Measurements from ENCODE around the gene GLCCI1. TPM values are rescaled to one million over a fixed set of nuclear protein-coding genes. Genes with fewer than 3 reads are reported as not detected.

The GLCCI1 gene
- total and polyA plus RNA-seq, 10 of the 15 experiments (the other 5 are each of a cell fraction or from before 2014, with no cell fraction given), result 12.6 to 92.0 (median 27.6) TPM

DNA sequence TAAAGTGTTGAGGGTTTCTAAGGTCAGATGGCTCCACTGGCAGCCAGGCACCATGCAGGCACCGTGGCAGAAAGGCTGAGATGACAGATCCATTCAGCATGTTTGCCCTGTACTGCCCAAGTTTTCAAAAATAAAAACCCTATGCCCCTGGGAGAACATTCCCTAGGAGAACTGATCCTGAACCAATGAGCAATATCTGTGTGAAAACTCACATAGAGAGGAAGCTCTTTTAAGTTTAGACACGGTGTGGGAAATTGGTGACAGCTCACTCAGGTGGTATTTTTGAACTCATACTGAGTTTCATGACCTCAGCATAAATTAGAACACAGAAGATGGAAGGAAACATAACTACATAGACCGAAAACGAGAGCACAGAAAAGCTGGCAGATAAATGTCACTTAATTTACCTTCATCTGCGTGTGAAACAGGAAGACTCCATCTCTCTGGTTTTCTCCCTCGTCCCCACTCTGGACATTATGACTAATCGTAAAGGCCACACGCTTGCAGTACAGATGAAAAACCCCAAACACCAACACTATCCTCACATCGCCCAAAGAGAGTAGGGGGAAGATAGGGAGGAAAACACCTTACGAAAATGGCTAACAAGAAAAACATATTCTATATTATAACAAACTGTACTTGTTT lies 165.6 kb downstream of the GLCCI1 start (continued):
- peak in 1 of 2 experiments; percentile 35; a peak in 1 of 3 replicates for TF ChIP-seq EGR1 (IDR thresholded peaks at IDR 0.05; ENCODE audit: borderline replicate concordance in 1 of 2, low read depth in 2 of 2, low read length in 2 of 2)
- TF ChIP-seq, protein P1, sequence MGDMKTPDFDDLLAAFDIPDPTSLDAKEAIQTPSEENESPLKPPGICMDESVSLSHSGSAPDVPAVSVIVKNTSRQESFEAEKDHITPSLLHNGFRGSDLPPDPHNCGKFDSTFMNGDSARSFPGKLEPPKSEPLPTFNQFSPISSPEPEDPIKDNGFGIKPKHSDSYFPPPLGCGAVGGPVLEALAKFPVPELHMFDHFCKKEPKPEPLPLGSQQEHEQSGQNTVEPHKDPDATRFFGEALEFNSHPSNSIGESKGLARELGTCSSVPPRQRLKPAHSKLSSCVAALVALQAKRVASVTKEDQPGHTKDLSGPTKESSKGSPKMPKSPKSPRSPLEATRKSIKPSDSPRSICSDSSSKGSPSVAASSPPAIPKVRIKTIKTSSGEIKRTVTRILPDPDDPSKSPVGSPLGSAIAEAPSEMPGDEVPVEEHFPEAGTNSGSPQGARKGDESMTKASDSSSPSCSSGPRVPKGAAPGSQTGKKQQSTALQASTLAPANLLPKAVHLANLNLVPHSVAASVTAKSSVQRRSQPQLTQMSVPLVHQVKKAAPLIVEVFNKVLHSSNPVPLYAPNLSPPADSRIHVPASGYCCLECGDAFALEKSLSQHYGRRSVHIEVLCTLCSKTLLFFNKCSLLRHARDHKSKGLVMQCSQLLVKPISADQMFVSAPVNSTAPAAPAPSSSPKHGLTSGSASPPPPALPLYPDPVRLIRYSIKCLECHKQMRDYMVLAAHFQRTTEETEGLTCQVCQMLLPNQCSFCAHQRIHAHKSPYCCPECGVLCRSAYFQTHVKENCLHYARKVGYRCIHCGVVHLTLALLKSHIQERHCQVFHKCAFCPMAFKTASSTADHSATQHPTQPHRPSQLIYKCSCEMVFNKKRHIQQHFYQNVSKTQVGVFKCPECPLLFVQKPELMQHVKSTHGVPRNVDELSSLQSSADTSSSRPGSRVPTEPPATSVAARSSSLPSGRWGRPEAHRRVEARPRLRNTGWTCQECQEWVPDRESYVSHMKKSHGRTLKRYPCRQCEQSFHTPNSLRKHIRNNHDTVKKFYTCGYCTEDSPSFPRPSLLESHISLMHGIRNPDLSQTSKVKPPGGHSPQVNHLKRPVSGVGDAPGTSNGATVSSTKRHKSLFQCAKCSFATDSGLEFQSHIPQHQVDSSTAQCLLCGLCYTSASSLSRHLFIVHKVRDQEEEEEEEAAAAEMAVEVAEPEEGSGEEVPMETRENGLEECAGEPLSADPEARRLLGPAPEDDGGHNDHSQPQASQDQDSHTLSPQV (IDR thresholded peaks at IDR 0.05), result peak; percentile 11; the same call in 1 of the 2 replicates
- peak; percentile 94 for TF ChIP-seq BCL11A (IDR thresholded peaks at IDR 0.05; ENCODE audit: low read depth, low read length)
- TF ChIP-seq MTA2 (IDR thresholded peaks at IDR 0.05; ENCODE audit: low read depth), result peak; percentile 94
- TF ChIP-seq YBX1 (IDR thresholded peaks at IDR 0.05), result no peak
- TF ChIP-seq, protein P2, sequence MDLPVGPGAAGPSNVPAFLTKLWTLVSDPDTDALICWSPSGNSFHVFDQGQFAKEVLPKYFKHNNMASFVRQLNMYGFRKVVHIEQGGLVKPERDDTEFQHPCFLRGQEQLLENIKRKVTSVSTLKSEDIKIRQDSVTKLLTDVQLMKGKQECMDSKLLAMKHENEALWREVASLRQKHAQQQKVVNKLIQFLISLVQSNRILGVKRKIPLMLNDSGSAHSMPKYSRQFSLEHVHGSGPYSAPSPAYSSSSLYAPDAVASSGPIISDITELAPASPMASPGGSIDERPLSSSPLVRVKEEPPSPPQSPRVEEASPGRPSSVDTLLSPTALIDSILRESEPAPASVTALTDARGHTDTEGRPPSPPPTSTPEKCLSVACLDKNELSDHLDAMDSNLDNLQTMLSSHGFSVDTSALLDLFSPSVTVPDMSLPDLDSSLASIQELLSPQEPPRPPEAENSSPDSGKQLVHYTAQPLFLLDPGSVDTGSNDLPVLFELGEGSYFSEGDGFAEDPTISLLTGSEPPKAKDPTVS (IDR thresholded peaks at IDR 0.05; ENCODE audit: low read depth, low read length), result peak; percentile 34; the same call in 1 of the 2 replicates
- TF ChIP-seq, protein P3, sequence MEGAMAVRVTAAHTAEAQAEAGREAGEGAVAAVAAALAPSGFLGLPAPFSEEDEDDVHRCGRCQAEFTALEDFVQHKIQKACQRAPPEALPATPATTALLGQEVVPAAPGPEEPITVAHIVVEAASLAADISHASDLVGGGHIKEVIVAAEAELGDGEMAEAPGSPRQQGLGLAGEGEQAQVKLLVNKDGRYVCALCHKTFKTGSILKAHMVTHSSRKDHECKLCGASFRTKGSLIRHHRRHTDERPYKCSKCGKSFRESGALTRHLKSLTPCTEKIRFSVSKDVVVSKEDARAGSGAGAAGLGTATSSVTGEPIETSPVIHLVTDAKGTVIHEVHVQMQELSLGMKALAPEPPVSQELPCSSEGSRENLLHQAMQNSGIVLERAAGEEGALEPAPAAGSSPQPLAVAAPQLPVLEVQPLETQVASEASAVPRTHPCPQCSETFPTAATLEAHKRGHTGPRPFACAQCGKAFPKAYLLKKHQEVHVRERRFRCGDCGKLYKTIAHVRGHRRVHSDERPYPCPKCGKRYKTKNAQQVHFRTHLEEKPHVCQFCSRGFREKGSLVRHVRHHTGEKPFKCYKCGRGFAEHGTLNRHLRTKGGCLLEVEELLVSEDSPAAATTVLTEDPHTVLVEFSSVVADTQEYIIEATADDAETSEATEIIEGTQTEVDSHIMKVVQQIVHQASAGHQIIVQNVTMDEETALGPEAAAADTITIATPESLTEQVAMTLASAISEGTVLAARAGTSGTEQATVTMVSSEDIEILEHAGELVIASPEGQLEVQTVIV (IDR thresholded peaks at IDR 0.05; ENCODE audit: borderline replicate concordance, partially characterized antibody), result no peak
- peak; percentile 78 for TF ChIP-seq NBN (IDR thresholded peaks at IDR 0.05)
- TF ChIP-seq SREBF1 (IDR thresholded peaks at IDR 0.05; ENCODE audit: low read length), result no peak
- TF ChIP-seq FOS (IDR thresholded peaks at IDR 0.05; ENCODE audit: borderline replicate concordance, extremely low read depth, insufficient read length), result no peak
- TF ChIP-seq FOXK2 (IDR thresholded peaks at IDR 0.05), result no peak
- TF ChIP-seq KAT2A (conservative IDR thresholded peaks at IDR 0.05; ENCODE audit: control insufficient read depth, low read depth, low read length), result no peak
- TF ChIP-seq, protein P4, sequence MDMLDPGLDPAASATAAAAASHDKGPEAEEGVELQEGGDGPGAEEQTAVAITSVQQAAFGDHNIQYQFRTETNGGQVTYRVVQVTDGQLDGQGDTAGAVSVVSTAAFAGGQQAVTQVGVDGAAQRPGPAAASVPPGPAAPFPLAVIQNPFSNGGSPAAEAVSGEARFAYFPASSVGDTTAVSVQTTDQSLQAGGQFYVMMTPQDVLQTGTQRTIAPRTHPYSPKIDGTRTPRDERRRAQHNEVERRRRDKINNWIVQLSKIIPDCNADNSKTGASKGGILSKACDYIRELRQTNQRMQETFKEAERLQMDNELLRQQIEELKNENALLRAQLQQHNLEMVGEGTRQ (IDR thresholded peaks at IDR 0.05; ENCODE audit: borderline replicate concordance, low read depth, low read length), result no peak
- TF ChIP-seq, protein P5, sequence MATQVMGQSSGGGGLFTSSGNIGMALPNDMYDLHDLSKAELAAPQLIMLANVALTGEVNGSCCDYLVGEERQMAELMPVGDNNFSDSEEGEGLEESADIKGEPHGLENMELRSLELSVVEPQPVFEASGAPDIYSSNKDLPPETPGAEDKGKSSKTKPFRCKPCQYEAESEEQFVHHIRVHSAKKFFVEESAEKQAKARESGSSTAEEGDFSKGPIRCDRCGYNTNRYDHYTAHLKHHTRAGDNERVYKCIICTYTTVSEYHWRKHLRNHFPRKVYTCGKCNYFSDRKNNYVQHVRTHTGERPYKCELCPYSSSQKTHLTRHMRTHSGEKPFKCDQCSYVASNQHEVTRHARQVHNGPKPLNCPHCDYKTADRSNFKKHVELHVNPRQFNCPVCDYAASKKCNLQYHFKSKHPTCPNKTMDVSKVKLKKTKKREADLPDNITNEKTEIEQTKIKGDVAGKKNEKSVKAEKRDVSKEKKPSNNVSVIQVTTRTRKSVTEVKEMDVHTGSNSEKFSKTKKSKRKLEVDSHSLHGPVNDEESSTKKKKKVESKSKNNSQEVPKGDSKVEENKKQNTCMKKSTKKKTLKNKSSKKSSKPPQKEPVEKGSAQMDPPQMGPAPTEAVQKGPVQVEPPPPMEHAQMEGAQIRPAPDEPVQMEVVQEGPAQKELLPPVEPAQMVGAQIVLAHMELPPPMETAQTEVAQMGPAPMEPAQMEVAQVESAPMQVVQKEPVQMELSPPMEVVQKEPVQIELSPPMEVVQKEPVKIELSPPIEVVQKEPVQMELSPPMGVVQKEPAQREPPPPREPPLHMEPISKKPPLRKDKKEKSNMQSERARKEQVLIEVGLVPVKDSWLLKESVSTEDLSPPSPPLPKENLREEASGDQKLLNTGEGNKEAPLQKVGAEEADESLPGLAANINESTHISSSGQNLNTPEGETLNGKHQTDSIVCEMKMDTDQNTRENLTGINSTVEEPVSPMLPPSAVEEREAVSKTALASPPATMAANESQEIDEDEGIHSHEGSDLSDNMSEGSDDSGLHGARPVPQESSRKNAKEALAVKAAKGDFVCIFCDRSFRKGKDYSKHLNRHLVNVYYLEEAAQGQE (IDR thresholded peaks at IDR 0.05; ENCODE audit: low read depth, low read length), result no peak
- TF ChIP-seq TAF1 (IDR thresholded peaks at IDR 0.05; ENCODE audit: borderline replicate concordance, low read depth, low read length), result no peak
- TF ChIP-seq TCF12 (IDR thresholded peaks at IDR 0.05; ENCODE audit: low read depth, low read length), result peak; percentile 67; the same call in 1 of the 2 replicates
- peak; percentile 32 for TF ChIP-seq SP1 (IDR thresholded peaks at IDR 0.05; ENCODE audit: low read depth, low read length)
